Esophagus muscularis mucosa (tissue), 4 donors: Measurements from ENCODE around the gene NBAS. TPM values are rescaled to one million over a fixed set of nuclear protein-coding genes. Genes with fewer than 3 reads are reported as not detected.

Experiments
- DNase-seq: peaks from one replicate; pipeline ENCODE4 v3.0.0-alpha.2; 2017; ENCODE audit errors: extremely low spot score
- H3K27ac ChIP-seq, 4 donors: fragments of 200-600 bp; sonication (generic); replicated peaks in 1 of 4; 1 replicate in 3 of 4; 2 replicates in 1 of 4; pipeline ENCODE4 v1.5.1; 2016 to 2019; ENCODE audit warnings: mild to moderate bottlenecking in 1 of 4
- H3K27me3 ChIP-seq, 4 donors: fragments of 200-600 bp; sonication (generic); one replicate each; pipeline versions ENCODE4 v1.5.1 to v1.6.0; 2016 to 2019
- H3K36me3 ChIP-seq, 4 donors: fragments of 200-600 bp; sonication (generic); one replicate each; pipeline ENCODE4 v1.5.1; 2016 to 2019
- H3K4me1 ChIP-seq, 4 donors: fragments of 200-600 bp; sonication (generic); one replicate each; pipeline ENCODE4 v1.5.1; 2016 to 2019
- H3K4me3 ChIP-seq, 4 donors: fragments of 200-600 bp; sonication (generic); 1 replicate in 2 of 4; 2 replicates in 2 of 4; pipeline ENCODE4 v1.5.1; 2016 to 2019; ENCODE audit warnings: mild to moderate bottlenecking in 4 of 4, moderate library complexity in 1 of 4
- H3K9me3 ChIP-seq, 4 donors: fragments of 200-600 bp; sonication (generic); 1 replicate in 3 of 4; 2 replicates in 1 of 4; pipeline ENCODE4 v1.5.1; 2016 to 2019
- EP300 ChIP-seq: sonication (generic); formaldehyde crosslinking; IDR thresholded peaks from one replicate; pipeline ENCODE4 v1.6.1; 2017; ENCODE audit warnings: antibody characterized with exemption
- POLR2A ChIP-seq: fragments of 450-650 bp; IDR thresholded peaks from one replicate; pipeline ENCODE4 v1.6.1; 2017; ENCODE audit warnings: antibody characterized with exemption, moderate library complexity, mild to moderate bottlenecking, low read depth
- POLR2AphosphoS5 ChIP-seq, 2 donors: sonication (generic); formaldehyde crosslinking; IDR thresholded peaks; one replicate each; pipeline ENCODE4 v1.6.1; 2017; ENCODE audit warnings: antibody characterized with exemption in 2 of 2
- WGBS: methylation state at CpG from one replicate; pipeline ENCODE4 v1.1.5; 2018; 5-methylcytosine and 5-hydroxymethylcytosine counted together
- intact Hi-C: fragments of 100-400 bp; cut with DNase I; formaldehyde crosslinking; loops from one replicate; pipeline ENCODE4 v1.15.1; 2023
- total RNA-seq, 4 donors: library from RNA; depleted of rRNA; stranded (reverse); fragments of >200 nt; gene quantifications; one replicate each; pipeline versions ENCODE4 v1.1.0 to v1.2.1, GENCODE V29; 2016
- TF ChIP-seq, protein P1 (sequence below), 3 experiments: fragments of 200-600 bp in 2 of 3; fragments of 450-650 bp in 1 of 3; sonication (generic) in 2 of 3; IDR thresholded peaks; one replicate each; pipeline ENCODE4 v1.5.1; 2017 to 2019; ENCODE audit warnings: antibody characterized with exemption in 3 of 3, mild to moderate bottlenecking in 2 of 3, moderate library complexity in 1 of 3

Gene NBAS
- total RNA-seq, 4 donors from 2014 or later: 39.2 to 43.6 (median 42.0) TPM

DNA sequence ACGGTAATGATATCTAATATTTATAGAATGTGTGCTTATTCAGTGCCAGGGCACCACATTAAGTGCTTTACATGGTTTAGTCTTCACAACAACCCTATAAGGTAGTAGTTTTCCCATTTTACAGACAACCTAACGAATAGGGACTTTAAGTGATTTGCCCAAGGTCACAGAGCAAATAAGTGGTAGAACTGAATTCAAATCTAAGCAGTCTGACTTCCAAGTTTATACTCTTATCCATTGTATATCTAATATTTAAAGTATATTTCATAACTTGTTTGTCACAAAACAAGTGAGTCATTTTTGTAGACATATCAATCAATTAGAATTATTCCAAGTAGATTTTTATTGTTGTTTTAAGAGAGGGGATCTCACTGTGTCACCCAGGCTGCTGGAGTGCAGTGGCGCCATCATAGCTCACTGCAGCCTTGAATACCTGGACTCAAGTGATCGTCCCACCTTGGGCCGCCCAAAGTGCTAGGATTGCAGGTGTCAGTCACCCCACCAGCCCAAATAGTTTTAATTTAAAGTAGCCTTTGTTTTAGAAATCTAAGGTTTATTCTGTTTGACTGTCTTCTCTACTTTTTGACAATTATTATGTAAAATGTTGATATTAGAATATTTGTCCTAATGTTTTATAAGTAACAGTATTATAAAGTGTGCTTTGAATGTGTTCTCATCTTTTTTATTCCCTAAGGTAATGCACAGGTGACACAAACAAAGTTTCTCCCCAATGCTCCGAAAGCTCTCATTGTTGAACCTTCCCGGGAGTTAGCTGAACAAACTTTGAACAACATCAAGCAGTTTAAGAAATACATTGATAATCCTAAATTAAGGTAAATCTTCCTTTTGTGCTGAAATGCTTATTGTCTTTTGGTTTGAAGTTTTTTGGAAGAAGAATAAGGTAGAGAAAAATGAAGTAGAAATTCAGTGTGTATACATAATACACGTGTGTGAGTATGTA lies 45.6 kb upstream of the NBAS start:
- no peaks in the 10 kb centered on the region for H3K4me1 ChIP-seq
- no peaks in the 10 kb centered on the region for H3K27me3 ChIP-seq
- no peak for DNase-seq
- no peak overlapping the region for H3K27ac ChIP-seq
- H3K9me3 ChIP-seq: no peaks in the 10 kb centered on the region
- TF ChIP-seq EP300 (no peak), POLR2AphosphoS5 (IDR thresholded peaks at IDR 0.05) (no peak), POLR2A (no peak)
- TF ChIP-seq, protein P1, sequence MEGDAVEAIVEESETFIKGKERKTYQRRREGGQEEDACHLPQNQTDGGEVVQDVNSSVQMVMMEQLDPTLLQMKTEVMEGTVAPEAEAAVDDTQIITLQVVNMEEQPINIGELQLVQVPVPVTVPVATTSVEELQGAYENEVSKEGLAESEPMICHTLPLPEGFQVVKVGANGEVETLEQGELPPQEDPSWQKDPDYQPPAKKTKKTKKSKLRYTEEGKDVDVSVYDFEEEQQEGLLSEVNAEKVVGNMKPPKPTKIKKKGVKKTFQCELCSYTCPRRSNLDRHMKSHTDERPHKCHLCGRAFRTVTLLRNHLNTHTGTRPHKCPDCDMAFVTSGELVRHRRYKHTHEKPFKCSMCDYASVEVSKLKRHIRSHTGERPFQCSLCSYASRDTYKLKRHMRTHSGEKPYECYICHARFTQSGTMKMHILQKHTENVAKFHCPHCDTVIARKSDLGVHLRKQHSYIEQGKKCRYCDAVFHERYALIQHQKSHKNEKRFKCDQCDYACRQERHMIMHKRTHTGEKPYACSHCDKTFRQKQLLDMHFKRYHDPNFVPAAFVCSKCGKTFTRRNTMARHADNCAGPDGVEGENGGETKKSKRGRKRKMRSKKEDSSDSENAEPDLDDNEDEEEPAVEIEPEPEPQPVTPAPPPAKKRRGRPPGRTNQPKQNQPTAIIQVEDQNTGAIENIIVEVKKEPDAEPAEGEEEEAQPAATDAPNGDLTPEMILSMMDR (IDR thresholded peaks at IDR 0.05): no peak
- intact Hi-C loops: no loop called here
- H3K36me3 ChIP-seq: peaks cover 76 to 89% (median 86%) of the 10 kb centered on the region in 4 donors
- 89% methylated on average over 8 of the region's 8 CpGs for WGBS
- H3K4me3 ChIP-seq: no peak overlapping the region

DNA sequence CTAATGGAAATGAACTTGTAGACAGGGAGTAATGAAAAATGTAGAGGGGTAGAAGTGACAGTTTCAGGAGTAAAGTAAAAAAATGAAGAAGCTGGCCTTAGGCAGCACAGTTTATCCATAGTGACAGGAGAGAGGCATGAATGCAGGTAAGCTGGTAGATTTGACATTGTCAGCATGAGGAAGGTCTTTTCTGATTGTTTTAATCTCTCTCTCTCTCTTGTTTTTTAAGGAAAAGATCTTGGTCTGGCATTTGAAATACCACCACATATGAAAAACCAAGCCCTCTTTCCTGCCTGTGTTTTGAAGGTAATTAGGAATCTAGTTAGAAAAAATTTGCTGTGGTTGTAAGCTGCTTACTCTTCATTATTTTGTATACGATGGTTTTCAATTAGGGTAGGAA lies 44.6 kb upstream of the NBAS start:
- Histone ChIP-seq H3K9me3 (no peaks in the 10 kb centered on the region), H3K27ac (no peak overlapping the region), H3K27me3 (no peaks in the 10 kb centered on the region), H3K4me3 (no peak overlapping the region), H3K36me3 (peaks cover 86 to 100% (median 96%) of the 10 kb centered on the region in 4 donors), H3K4me1 (no peaks in the 10 kb centered on the region)
- TF ChIP-seq, protein P1 (IDR thresholded peaks at IDR 0.05): no peak
- no peak for TF ChIP-seq POLR2AphosphoS5 (IDR thresholded peaks at IDR 0.05)
- no peak for TF ChIP-seq POLR2A
- no peak for TF ChIP-seq EP300
- 76% methylated on average over 1 of the region's 1 CpG for WGBS
- intact Hi-C loops: no loop called here
- no peak for DNase-seq

DNA sequence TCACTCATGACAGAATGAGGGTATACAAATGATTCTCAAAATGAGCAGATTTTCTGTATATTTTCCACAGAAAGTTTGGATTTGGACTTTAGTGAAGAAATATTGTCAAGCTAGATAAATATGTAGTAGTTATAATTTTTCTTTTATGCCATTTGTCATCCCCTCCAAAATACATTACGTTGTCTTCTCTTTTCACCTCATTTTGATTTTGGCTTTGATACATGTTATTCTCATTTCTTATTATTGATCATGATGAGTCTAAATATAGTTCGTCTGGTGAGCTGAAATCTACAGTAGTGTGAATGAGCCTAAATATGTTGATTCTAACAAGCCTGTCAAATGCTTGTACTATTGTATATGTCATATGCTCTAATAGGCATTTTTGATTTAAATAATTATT lies 42.8 kb upstream of the NBAS start:
- Histone ChIP-seq H3K27me3 (no peaks in the 10 kb centered on the region), H3K27ac (no peak overlapping the region), H3K4me1 (no peaks in the 10 kb centered on the region), H3K9me3 (no peaks in the 10 kb centered on the region), H3K4me3 (no peak overlapping the region), H3K36me3 (peaks cover 86 to 100% (median 99%) of the 10 kb centered on the region in 4 donors)
- DNase-seq: no peak
- WGBS: 80% methylated on average over 2 of the region's 2 CpGs
- intact Hi-C loops: no loop called here
- no peak for TF ChIP-seq EP300

DNA sequence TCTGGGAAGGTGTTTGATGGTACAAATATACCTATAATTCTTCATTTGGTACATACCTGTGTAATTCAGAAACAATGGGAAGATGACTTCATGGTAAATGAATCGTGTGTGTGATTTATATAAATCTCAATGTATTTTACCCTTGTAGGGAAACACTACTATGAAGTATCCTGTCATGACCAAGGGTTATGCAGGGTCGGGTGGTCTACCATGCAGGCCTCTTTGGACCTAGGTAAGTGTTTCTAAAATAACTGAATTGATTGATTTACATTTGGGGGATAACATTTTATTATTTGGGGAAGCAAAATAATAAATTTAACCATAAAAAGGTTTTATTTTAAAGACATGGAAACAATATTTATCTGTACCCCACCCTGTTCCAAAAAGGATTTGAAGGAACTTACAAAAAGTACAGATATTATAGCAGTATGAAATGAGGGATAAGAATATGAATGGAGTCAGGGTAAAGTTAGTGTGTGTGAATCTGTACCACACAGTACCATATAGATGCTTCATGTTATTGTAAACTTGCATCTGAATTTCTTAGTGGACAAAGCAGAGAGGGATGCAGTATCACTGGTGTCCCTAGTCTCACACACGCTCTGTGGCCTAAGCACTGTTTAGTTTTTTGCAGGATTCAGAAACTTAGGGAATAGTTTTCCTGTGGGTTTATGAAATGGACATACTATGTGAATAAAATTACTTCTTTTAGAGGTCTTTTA lies 42.1 kb upstream of the NBAS start:
- H3K27me3 ChIP-seq: no peaks in the 10 kb centered on the region
- TF ChIP-seq POLR2AphosphoS5 (IDR thresholded peaks at IDR 0.05) (no peak), POLR2A (no peak), EP300 (no peak)
- TF ChIP-seq, protein P1 (IDR thresholded peaks at IDR 0.05): no peak
- intact Hi-C loops: no loop called here
- no peaks in the 10 kb centered on the region for H3K9me3 ChIP-seq
- 96% methylated on average over 3 of the region's 3 CpGs for WGBS
- H3K36me3 ChIP-seq: peaks cover 86 to 100% (median 95%) of the 10 kb centered on the region in 4 donors
- no peak overlapping the region for H3K4me3 ChIP-seq
- no peaks in the 10 kb centered on the region for H3K4me1 ChIP-seq
- H3K27ac ChIP-seq: no peak overlapping the region
- no peak for DNase-seq

DNA sequence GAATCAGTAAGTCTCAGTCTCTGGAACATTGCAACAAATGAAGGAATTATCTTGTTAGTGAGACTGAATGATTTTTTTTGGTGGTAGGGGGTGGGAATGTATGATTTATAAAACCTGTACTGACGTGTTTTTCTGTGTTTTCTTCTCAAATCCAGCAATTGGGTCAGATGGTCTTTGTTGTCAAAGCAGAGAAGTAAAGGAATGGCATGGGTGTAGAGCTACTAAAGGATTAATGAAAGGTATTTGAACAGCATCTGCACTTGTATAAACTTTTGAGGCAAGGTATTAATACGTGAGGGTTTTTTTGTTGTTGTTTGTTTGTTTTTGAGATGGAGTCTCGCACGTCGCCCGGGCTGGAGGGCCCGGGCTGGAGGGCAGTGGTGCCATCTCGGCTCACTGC lies 41.3 kb upstream of the NBAS start:
- no peak overlapping the region for H3K27ac ChIP-seq
- intact Hi-C loops: no loop called here
- H3K36me3 ChIP-seq: peaks cover 85 to 100% (median 93%) of the 10 kb centered on the region in 4 donors
- no peaks in the 10 kb centered on the region for H3K4me1 ChIP-seq
- WGBS: 91% methylated on average over 8 of the region's 8 CpGs
- TF ChIP-seq, protein P1 (IDR thresholded peaks at IDR 0.05): no peak
- TF ChIP-seq EP300 (no peak), POLR2A (no peak), POLR2AphosphoS5 (IDR thresholded peaks at IDR 0.05) (no peak)
- no peak for DNase-seq
- H3K4me3 ChIP-seq: no peak overlapping the region
- H3K9me3 ChIP-seq: no peaks in the 10 kb centered on the region
- no peaks in the 10 kb centered on the region for H3K27me3 ChIP-seq
